GM10266 (cell line): ENCODE data around the gene STX1B.

ENCODE experiments used
- DNase-seq: peaks from one replicate; pipeline ENCODE4 v3.0.0; 2012; ENCODE audit errors: extremely low spot score
- TF ChIP-seq, protein P1 (sequence below): IDR thresholded peaks from 2 replicates; pipeline ENCODE4 v1.5.1; 2012; ENCODE audit warnings: mild to moderate bottlenecking, low read depth; ENCODE audit not compliant: control insufficient read depth, insufficient read depth; ENCODE audit errors: missing control alignments

Gene STX1B

DNA sequence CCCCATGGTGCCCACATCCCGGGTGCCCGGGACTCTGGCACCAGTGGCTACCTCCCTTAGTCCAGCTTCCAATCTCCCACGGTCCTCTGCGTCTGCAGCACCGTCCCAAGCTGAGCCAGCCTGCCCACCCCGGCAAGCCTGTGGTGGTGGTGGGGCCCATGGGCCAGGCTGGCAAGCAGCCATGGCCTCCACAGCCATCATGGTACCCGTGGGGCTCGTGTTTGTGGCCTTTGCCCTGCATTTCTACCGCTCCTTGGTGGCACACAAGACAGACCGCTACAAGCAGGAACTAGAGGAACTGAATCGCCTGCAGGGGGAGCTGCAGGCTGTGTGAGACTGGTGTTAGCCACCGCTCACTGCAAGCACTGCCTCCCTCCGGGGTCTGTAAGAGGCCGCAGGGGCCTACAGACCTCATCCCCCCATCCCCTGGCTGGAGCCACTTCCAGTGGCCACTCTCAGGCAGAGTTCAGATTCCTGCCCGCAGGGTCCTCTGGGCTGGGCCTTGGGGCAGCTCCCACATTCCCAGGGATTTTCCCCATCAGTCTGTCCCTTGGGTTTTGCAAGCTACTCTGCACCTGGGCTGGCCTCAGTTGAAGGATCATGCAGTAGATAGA, 56.8 kb downstream of the STX1B start:
- DNase-seq: no peak
- TF ChIP-seq, protein P1, sequence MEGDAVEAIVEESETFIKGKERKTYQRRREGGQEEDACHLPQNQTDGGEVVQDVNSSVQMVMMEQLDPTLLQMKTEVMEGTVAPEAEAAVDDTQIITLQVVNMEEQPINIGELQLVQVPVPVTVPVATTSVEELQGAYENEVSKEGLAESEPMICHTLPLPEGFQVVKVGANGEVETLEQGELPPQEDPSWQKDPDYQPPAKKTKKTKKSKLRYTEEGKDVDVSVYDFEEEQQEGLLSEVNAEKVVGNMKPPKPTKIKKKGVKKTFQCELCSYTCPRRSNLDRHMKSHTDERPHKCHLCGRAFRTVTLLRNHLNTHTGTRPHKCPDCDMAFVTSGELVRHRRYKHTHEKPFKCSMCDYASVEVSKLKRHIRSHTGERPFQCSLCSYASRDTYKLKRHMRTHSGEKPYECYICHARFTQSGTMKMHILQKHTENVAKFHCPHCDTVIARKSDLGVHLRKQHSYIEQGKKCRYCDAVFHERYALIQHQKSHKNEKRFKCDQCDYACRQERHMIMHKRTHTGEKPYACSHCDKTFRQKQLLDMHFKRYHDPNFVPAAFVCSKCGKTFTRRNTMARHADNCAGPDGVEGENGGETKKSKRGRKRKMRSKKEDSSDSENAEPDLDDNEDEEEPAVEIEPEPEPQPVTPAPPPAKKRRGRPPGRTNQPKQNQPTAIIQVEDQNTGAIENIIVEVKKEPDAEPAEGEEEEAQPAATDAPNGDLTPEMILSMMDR: peak; percentile 65

DNA sequence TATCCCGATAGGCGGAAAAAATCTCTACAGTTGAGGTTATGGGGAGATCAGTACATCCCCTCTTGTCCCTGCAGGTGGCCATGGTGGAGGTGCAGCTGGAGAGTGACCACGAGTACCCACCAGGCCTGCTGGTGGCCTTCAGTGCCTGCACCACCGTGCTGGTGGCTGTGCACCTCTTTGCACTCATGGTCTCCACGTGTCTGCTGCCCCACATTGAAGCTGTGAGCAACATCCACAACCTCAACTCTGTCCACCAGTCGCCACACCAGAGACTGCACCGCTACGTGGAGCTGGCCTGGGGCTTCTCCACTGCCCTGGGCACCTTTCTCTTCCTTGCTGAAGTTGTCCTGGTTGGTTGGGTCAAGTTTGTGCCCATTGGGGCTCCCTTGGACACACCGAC, 57.3 kb downstream of the STX1B start:
- no peak for DNase-seq
- TF ChIP-seq, protein P1: no peak

DNA sequence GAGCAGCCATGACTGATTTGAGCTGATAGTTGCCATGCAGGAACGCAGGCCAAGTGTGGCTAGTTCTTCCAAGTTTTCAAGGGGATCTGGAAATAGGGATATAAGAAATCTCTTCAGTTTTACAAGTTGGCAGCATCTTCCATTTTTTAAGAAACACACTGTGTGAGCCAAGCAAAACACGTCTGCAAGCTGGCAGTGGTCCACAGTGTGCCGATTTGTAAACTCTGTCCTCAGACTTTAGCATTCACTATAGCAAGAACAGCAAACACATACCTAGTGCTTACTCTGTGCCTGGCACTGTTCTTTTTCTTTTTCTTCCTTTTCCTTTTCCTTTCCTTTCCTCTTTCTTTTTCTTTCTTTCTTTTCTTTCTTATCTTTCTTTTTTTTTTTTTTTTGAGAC, 58.7 kb downstream of the STX1B start:
- TF ChIP-seq, protein P1: no peak
- no peak for DNase-seq

DNA sequence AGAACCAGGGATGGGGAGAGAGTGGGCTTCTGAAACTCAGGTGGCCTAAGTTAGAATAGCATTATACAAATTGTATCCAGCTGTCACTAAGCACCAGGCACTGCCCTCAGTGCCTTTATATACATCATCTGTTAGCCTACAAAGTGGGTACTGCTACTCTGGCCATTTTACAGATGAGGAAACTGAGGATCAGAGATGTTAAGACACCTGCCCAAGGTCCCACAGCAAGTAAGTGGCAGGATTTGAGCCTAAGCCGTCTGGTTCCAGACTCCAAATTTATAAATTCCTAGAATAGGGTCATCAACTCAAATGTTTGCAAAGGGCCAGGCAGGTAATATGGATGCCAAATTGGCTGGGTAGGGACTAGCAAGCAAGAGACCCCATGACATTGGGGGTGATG, 59.2 kb downstream of the STX1B start:
- DNase-seq: no peak
- TF ChIP-seq, protein P1: no peak

DNA sequence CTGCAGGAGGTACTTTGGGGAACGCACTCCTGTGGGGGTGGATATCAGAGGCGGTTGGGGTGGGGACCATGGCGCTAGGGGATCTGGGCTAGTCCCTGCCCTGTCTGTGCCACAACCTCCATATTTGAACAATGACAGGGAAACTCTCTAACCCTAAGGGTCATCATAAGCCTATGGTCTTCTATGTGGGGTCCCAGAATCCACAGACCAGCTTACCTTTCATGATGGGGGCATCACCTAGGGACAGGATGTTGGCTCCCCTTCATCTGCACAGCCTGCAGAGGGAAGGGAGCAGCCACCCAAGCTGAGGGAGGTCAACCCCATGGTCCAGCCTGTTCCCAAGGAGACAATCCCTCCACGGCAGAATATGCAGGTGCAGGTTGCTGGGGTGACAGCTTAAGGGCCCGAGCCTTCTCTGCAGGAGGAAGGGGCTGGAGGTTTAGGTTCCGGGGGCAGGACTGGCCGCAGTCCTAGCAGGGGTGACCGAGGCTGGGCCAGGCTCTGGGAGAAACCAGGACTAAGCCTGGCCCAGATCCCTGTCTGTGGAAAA, 59.8 kb downstream of the STX1B start:
- no peak for DNase-seq
- TF ChIP-seq, protein P1: no peak

DNA sequence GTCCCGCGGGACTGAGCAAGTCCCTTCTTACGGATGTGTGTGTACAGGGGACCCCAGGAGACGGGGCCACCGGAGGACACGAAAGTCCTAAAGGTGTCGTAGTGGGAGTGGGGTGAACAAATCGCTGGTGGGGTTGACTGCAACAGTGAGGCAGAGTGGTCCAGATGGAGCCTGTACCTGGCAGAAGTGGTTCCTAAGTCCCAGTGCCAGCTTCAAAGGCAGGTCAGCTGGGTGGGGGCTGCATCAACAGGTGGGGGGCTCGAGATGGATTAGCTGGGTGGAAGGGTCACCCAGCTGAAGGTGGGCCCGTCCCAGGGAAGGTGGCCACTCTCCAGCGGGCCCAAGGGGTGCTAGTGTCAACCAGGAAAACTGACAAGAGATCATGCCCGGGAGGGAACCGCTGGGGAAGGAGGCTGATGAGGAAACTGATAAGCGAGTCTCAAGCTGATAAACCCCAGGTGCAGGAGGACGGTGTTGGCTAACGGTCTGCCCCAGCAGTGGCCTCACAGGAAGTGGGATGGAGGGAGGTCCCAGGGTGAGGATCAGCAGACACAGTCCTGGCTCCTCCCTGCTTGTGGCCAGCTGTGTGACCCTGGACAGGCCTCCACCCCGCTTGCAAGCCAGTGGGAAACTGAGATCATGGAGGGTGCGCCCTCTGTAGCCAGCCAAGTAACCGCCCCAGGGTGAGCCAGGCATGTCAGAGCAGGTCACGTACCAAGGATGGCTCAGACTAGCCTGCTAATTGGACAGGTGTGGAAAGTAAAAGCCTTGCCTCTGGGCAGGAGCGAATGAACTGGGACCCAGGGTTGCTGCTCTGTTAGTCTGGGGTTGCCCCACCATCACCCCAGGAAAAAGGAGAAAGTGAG, 60.6 kb downstream of the STX1B start:
- TF ChIP-seq, protein P1: peak; percentile 42
- DNase-seq: peak; percentile 74
